GM21528 (cell line): ENCODE measurements around the gene ZFHX3.
"Not testable (repeated sequence)": the region's sequence is repeated elsewhere in the genome, so short reads cannot be mapped to it uniquely, and the experiment has no call there.

Source experiments
- ATAC-seq: cut with Tn5 transposase; IDR thresholded peaks from one replicate; pipeline ENCODE4 v1.9.1; 2021; ENCODE audit warnings: mild to moderate bottlenecking, moderate library complexity; ENCODE audit not compliant: unreplicated experiment, low FRiP score

Gene ZFHX3, protein sequence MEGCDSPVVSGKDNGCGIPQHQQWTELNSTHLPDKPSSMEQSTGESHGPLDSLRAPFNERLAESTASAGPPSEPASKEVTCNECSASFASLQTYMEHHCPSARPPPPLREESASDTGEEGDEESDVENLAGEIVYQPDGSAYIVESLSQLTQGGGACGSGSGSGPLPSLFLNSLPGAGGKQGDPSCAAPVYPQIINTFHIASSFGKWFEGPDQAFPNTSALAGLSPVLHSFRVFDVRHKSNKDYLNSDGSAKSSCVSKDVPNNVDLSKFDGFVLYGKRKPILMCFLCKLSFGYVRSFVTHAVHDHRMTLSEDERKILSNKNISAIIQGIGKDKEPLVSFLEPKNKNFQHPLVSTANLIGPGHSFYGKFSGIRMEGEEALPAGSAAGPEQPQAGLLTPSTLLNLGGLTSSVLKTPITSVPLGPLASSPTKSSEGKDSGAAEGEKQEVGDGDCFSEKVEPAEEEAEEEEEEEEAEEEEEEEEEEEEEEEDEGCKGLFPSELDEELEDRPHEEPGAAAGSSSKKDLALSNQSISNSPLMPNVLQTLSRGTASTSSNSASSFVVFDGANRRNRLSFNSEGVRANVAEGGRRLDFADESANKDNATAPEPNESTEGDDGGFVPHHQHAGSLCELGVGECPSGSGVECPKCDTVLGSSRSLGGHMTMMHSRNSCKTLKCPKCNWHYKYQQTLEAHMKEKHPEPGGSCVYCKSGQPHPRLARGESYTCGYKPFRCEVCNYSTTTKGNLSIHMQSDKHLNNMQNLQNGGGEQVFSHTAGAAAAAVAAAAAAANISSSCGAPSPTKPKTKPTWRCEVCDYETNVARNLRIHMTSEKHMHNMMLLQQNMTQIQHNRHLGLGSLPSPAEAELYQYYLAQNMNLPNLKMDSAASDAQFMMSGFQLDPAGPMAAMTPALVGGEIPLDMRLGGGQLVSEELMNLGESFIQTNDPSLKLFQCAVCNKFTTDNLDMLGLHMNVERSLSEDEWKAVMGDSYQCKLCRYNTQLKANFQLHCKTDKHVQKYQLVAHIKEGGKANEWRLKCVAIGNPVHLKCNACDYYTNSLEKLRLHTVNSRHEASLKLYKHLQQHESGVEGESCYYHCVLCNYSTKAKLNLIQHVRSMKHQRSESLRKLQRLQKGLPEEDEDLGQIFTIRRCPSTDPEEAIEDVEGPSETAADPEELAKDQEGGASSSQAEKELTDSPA (N-terminal part only)

DNA sequence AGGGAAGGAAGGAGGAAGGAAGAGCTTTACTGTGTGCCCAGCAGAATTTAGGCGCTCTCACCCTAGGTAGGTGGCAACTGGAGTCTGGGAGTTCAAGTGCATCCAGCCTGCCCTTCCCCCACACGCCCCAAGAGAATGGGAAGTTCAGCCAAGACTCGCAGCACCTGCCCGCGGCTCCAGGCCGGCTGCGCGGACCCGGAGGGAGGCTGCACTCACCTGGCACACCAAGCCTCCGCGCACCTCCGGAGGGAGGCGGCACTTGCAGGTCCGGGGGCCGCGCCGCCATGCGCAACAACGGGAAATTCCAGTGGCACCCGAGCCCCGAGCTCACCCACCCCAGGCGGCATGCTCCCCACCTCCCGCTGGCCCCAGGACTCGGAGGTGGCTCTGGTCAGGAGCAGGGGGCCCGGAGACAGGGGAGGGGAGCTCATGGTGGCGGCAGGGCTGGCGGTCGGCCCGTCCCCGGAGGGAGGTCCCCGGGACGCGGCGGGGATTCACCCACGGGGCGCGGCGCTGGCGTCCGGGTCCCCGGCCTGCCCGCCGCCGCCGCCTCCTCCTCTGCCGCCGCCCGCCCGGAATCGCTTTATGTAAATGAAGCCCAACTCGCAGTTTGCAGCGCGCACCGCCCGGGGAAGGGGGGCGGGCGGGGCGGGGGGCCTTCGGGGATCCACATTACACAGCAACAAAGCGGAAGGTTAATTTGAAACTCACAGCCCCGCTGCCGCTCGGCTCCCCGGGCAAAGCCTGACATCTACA, at the start of gene ZFHX3:
TSS of gene ZFHX3 (minus strand) at position 593 of the 756 bp plus-strand sequence. CDS start 87,983 bp downstream, outside the sequence.
- ATAC-seq = peak; percentile 84

DNA sequence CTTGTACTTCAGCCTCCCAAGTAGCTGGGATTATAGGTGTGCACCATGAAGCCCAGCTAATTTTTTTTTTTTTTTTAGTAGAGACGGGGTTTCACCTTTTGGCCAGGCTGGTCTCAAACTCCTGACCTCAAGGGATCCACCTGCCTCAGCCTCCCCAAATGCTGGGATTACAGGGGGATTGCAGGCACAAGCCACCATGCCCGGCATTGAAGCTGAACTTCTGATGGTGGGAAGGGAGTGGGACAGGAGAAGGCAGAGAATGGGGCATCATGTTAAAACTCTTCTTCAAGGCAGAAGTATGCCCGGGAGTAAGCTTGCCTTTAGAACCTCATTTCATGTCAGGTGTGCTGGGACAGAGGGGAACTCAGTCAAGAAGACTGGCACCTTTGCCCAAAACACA, 48.6 kb upstream of the ZFHX3 start:
- no peak for ATAC-seq

DNA sequence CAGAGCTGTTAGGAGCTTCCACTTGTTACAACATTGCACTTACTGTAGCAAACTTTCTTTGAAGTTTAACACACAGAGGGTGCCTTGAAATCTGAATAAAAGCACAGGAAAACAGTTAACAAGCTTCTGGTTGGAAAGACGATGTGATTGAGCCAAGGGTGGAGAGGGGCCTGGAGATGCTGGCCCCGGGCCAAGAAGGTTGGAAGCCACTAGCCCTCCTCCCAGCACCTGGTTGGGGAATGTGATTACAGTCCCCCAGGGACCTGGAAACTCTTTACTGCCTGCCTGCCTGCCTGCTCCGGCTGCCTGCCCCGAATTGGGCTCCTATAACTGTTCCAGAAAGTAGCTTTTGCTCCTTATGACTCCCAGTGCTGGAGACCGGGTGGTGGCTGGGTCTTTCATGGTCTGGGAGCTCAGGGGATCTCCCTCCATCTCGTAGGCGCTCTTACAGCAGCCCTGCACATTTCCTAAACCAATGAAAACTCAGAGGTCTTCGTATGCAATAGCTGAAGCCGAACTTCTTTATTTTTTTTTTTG, 48.0 kb upstream of the ZFHX3 start:
- ATAC-seq = no peak

DNA sequence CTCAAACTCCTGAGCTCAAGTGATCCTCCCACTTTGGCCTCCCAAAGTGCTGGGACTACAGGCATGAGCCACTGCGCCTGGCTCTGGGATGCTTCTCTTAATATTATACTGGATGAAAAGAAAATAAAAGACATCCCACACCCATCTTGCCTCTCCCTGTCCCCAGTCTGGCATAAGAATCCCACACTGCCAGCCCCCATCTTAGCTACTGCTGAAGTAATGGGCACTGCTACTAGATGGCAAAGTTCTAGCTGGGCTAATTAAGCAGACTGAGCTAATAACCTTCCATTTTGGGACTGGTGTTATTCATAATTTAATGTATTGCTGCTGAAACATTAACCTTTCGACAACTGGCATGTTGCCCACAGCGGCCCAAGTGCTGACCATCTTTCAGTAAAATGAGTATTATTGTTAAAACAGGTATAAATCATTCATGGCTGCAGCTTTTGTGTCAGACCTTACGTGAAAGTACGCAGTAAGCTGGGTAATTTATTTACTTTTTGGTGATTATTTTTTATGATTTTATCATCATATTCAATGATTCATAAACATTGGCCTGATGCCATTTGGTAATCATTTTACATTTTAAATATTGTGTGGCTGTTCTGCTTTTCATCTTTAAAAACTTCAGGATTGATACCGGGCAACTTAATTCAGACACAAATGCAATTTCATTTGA, 47.4 kb upstream of the ZFHX3 start:
- ATAC-seq = no peak

DNA sequence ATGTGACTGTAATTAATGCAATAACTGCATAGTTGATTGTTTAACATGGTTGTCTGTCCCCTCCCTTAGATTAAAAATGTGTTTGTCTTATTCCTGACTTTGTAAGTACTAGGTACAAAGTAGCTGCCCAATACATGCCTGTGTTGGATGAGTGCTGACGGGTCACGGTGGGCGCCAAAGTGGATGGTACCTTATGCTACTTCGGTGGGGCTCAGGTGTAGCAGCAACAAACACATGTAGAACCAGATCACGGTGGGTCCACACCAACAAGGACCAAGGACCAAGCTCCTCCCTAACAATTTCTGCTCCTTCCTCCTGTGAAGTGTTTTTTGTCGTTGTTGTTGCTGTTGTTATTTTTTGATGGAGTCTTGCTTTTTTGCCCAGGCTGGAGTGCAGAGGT, 46.4 kb upstream of the ZFHX3 start:
- no peak for ATAC-seq

DNA sequence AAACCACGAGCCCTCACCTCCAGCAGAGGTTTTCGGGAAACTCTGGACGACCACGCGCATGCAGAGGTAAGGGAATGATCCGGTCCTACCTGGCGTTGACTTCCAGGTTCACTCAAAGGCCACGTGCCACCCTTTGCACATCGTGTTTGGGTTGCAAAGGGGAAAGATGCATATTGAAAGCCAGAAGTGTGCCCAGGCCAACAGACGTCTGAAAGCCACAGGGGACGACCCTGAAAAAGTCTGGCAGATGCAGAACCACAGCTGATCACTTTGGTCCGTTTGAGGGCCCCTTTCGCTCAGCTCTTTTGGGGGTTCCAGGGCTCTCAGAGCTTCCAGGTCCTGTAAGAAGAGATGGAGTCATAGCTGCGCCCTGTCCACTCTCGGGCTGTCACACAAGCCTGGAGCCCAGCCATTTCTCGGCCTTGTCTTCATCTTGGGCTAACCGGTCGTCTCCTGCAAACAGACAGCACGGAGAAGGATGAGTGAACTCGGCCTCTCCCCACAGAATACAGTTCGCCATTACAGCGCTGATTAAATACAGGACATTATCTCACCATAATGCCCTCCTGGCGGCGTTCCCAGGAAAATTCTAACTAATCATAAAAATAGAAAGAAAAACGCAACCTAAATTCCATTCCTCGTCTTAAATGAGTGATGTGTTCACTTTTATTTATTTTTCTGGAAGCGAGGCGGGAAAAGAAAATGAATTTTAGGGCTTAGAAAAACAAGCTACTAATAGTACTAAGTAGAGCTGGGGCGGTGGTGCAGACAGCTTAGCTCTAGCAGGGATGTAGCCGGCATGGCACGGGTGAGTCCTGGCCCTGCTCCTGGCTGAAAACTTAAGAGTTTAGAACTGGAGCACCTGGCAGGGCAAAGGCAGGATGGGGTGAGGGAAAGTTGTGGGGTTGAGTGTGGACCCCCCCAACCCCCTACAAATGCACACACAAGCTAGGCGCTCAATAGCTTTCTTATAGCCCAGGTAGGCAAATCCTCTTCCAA, 45.5 kb upstream of the ZFHX3 start:
- ATAC-seq = no peak

DNA sequence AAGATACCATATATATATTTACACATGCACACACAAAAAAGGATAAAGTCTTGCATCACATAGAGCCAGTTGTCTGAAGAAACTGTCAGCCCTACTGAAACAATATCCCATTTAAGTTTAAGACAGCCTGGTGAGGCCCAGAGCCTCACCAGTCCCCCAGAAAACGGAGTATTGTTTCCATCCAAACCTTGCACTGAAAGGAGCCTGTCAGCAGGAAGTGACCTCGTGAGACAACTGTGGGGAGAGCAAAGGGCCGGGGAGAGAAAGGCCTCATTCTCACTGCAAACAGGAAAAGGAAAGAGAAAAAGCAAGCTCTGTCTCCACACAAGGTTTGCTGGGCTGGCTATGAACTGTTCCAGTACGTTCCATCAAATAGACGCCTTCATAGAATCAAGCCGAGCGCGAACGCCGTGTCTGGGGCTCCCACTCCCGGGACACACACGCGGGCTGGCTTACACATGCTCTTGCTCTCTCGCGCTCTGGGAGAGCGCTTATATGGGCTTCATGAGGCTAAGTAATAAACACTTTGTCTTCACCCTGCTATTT, 44.4 kb upstream of the ZFHX3 start:
- no peak for ATAC-seq

DNA sequence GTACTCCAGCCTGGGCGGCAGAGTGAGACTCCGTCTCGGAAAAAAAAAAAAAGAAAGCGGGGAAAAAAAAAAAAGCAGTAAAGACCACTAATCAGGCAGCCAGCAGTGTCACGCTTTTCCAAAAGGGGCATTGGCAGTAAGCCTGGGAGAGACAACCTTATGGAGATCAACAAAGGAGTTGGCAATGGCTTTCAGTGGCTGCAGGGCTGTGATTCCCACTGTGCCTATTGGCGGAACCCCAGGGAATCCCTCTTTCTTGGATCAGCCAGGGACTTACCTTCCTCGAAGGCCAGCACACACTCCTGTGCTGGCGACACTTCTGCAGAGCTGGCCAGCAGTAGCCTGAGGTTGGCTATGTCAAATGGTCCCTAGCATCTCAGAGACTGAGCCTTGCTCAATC, 43.2 kb upstream of the ZFHX3 start:
- ATAC-seq = no peak

DNA sequence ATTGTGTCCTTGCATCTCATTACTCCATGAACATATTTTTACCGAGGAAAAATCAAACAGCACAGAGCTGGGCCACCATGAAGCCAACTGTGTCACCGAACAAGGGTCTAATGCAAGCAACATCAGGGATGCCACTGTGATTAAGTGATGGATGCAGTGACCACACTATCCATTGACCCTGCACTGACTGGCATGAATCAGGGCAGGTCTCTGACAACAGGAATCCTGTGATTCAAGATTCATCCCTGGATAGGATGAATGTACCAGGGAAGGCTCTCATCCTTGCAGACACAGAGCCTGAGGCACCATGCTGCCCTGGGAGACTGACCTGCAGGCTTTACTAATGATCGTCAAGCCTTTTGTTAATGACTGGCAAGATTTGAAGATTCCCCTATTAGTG, 41.5 kb upstream of the ZFHX3 start:
- no peak for ATAC-seq

DNA sequence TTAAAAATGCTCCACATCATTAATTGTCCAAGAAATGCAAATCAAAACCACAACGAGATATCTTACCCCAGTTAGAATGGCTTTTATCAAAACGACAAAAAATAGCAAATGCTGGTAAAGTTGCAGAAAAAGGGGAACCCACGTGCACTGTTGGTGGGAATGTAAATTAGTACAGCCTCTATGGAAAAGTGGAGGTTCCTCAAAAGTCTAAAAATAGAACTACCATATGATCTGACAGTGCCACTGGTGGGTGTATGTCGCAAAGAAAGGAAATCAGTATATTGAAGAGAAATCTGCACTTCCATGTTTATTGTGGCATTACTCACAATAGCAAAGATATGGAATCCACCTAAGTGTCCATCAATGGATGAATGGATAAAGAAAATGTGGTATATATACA, 38.2 kb upstream of the ZFHX3 start:
- no peak for ATAC-seq

DNA sequence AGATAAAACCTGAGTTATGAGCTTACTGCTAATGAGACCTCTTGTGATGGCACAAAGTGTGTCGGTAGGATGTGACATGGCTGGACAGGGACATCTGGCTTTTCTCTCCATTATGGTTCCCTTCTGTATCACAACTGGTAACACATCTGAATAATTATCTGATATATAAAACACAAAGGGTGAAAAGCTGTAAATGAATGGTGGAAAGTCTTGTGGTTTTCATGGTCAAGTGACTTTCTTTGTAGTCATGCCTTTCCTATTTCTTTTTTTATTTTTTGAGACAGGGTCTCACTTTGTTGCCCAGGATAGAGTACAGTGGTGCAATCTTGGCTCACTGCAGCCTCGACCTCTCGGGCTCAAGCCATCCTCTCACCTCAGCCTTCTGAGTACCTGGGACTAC, 35.3 kb upstream of the ZFHX3 start:
- ATAC-seq = no peak

DNA sequence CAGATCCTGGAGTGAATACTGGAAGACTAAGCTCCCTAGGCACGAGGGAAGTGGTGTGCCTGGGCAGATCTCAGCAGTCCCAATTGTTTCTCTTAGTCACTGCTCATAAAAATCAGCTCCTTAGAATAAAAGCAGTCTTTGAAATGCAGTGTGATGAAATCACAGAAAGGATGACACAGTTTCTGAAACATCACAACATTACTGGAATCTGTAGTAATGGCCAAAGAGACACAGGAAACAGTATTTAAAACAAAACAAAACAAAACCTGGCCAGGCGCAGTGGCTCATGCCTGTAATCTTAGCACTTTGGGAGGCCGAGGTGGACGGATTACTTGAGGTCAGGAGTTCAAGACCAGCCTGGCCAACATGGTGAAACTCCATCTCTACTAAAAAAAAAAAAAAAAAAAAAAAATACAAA, 34.7 kb upstream of the ZFHX3 start:
- not testable (repeated sequence) for ATAC-seq

DNA sequence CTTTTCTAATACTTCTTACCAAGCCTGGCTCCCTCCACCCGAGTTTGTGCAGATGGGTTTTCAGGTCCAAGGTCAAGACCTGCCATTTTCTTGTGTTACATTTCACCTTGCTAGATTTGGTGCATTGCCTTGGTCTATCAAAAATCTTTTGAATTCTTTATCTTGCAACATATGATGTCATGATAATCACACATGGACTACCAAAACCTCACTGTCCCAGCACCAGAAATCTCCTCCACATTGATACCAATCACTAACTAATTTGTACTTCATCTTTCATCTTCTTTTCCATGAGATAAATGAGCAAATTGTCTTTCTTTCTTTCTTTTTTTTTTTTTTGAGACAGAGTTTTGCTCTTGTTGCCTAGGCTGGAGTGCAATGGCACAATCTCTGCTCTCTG, 33.0 kb upstream of the ZFHX3 start:
- no peak for ATAC-seq

DNA sequence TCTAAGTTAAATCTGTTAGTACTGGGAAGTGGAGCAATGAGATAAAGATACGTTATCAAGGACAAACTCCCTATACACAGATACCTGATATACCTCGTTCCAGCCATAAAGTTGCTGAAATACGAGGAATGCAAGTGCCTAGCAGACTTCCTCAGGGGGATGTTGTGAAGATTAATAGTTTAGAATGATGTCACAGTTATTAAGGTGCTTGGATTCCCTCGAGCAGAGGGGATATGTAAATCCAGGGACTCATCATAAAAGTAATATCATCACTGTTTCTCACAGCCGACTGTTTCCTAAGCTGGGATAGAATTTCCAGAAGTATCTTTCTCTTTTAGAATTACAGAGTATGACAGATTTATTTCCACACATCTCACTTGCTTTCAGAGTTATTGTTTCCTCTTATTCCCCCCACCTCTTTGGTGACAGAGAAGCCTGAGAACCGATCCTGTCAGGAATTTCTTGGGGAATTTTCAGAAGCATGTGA, 28.4 kb upstream of the ZFHX3 start:
- ATAC-seq = no peak

DNA sequence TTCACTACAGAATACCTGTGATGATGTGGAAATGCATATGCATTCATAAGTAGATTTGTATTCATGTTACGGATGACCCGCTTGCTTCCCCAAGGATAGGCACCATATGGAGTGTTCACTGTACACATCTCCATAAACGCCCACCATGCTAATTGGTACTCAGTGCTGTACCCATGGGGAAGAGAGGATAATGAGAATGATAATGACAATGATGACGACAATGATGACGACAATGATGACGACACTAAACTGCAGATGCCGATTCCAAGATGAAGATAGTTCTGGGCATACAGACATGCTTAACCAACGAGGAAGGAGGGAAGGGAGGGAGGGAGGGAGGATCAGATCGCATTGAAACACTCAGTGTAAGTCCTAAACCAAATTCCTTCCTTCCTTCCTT, 26.5 kb upstream of the ZFHX3 start:
- no peak for ATAC-seq

DNA sequence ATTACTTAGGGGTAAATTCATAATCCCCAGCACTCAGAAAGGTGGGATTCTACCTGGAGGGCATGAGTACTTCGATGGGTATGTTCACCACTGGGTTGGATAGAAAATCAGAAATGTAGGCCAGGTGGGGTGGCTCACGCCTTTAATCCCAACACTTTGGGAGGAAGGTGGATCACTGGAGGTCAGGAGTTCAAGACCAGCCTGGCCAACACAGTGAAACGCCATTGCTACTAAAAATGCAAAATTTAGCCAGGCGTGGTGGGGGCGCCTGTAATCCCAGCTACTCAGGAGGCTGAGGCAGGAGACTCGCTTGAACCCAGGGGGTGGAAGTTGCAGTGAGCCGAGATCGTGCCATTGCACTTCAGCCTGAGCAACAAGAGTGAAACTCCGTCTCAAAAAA, 24.1 kb upstream of the ZFHX3 start:
- not testable (repeated sequence) for ATAC-seq

DNA sequence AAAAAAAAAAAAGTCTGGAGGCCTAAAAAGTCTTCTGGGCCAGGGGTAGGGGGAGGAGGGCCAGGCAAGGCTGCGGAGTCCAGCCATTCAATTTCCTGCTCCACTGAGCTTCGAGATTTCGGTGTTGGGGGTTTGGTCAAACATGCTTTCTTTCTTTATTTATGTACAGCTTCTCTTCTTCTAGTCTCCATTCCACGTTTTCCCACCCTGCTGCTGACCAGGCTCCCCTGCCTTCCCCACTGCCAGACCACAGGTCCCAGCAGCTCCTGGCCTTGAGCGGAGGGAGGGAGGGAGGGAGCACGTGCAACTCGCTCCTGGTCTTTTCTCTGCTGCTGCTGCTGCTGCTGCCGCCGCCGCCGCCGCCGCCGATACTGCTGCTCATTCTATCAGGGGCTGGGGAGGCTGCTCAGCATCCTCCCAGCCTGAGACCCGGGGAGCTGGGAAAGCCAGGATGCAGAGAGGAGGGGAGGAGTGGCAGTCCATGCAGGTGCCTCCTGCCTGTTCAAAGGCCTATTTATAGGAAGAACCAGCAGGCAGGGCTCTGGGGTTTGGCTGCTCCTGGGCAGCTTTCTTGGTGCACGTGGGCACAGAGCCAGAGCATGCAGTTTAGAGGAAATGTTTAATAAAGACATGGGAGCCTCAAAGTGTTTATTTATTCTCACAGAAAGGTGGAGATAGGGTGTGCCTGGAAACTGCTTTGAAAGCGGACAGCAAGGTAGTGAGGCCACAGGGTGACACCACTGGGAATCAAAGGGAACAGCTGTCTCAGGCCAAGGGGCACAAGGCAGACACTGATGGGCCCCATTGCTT, 23.4 kb upstream of the ZFHX3 start:
- no peak for ATAC-seq
